ENCODE measurements around the gene LYPD5.
"Not testable (repeated sequence)": the region's sequence is repeated elsewhere in the genome, so short reads cannot be mapped to it uniquely, and the experiment has no call there.

LYPD5 gene, protein sequence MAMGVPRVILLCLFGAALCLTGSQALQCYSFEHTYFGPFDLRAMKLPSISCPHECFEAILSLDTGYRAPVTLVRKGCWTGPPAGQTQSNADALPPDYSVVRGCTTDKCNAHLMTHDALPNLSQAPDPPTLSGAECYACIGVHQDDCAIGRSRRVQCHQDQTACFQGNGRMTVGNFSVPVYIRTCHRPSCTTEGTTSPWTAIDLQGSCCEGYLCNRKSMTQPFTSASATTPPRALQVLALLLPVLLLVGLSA

DNA sequence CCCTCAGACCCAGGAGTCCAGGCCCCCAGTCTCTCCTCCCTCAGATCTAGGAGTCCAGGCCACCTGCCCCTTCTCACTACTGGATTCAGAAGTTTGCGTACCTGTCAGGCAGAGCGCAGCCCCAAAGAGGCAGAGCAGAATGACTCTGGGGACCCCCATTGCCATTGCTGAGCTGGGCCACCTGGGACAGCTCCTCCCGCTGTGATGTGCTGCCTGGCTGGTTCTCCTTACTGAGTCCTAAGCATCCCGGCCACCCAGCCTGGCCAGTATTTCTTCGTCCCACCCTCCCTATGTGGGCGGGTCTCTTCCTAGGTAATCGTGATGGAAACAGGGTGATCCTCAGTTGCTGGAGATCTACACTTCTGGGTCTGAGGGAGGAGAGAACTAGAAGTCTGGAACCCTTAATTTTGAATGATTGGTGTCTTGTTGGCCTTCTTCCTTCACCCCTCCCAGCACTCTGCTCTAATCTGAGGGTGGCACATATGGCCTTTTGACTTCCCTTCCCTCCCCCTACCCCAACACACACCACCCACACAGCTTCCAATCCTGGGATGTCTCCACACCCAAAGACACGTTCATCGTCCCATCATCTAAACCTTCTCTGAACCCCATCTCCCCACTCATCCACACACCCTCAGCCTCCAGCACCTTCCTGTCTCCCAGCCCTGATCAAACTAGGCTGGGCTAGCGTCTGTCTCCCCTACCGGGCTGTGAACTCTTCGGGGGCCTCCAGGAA is at the start of gene LYPD5:
Gene LYPD5, minus strand, starts transcription at position 232 of the 736 bp plus-strand sequence. Its CDS starts 67 bp downstream, at position 165.
- no peak for DNase-seq

DNA sequence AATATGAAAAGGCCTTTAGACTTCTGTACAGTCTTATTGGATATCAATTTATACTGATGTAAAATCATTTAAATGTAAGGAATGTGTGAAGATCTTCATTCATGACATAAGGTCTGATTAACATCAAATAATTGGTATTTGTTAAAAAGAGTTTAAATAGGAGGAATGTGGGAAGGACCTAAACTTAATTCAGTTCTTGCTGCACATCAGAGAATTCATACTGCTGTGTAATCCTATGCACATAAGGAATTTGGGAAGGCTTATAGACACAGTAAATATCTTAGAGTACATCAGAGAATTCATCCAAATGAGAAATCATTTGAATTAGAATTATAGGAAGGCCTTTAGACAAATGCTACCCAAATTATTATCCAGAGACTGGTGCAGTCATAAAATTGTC is 46.6 kb upstream of the LYPD5 start:
- no peak for DNase-seq

DNA sequence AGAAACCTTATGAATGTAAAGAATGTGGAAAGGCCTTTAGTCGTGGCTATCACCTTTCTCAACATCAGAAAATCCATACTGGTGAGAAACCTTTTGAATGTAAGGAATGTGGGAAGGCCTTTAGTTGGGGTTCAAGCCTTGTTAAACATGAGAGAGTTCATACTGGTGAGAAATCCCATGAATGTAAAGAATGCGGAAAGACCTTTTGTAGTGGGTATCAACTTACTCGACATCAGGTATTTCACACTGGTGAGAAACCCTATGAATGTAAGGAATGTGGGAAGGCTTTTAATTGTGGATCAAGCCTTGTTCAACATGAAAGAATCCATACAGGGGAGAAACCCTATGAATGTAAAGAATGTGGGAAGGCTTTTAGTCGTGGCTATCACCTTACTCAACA is 45.6 kb upstream of the LYPD5 start:
- DNase-seq: no peak

DNA sequence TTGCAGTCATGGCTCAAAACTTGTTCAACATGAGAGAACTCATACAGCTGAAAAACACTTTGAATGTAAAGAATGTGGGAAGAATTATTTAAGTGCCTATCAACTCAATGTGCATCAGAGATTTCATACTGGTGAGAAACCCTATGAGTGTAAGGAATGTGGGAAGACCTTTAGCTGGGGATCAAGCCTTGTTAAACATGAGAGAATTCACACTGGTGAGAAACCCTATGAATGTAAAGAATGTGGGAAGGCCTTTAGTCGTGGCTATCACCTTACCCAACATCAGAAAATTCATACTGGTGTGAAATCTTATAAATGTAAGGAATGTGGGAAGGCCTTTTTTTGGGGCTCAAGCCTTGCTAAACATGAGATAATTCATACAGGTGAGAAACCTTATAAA is 45.0 kb upstream of the LYPD5 start:
- DNase-seq: no peak

DNA sequence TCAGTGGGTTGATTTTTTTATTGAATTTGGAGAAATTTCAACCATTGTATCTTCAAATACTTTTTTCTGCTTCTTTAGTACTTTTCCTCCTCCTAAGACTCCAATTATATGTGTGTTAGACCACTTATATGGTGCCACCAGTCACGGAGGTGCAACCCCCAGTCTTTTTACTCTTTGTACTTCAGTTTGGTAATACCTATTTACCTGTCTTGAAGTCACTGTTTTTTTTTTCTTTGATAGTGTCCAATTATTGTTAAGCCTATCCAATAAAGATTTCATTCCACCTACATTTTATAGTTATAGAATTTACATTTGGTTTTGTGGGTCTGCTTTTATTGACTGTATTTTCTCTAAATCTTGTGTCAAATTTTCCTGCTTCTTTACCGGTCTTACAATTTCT is 39.8 kb upstream of the LYPD5 start:
- no peak for DNase-seq

DNA sequence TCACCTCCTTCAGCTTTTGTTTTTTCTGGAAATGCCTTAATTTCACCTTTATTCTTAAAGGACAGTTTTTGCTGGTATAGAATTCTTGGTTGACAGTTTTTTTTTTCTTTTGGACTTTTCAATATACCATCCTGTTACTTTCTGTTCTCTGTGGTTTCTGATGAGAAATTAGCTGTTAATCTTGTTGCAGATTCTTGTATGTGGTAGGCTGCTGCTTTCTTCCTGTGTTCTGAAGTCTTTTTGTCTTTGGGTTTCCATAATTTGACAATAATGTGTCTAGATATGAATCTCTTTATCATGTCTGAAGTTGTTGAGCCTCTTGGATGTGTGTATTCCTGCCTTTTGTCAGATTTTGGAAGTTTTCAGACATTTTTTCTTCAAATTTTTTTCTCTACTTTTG is 36.9 kb upstream of the LYPD5 start:
- no peak for DNase-seq

DNA sequence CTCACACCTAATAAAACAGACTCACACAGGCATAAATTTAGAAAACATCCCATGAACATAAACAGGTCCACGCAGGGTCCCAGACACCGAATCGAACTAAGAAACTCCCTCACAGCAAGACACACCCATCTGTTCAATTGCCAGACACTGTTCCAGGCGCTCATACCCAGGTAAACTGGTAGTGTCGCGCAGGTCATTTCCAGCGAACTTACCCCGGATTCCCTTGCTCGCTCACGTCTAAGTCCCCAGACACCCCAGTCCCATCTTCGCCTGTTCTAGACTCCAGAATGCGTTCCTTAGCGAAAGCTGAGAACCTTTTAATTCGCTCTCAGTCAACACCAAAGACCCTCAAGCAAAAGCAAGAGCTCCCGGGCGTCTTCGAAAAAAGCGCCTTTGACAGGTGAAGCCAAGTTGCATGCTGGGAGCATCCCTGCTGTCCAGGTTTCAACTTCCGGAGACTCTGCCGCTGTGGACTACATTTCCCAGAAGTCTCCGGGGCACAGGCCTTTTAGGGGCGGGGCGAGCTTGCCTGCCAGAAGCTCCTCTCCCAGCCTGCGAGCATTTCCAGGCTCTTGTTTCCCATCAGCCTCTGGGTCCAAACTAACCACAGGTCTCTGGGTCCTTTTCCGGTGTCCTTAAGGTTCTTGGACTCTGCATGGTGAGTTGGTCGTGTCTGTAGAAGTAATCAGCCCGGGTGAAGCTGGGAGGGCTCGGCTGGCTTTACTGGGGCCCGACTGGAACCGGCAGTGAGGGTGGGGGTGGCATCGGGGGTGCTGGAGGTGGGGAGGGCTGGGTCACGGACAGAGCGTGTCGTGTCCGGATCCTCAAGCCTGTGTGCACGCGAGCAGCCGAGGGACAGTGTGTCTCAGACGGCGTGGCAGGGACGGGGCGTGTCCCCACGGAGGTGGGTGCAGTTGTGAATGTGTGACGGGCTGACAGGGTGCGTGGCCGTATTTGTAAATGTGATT is 24.8 kb upstream of the LYPD5 start, which contains the start of gene ZNF283:
Gene ZNF283, plus strand, starts transcription at position 535 of the 968 bp plus-strand sequence. CDS start 6,184 bp downstream, outside the sequence.
- peak; percentile 90 for DNase-seq

DNA sequence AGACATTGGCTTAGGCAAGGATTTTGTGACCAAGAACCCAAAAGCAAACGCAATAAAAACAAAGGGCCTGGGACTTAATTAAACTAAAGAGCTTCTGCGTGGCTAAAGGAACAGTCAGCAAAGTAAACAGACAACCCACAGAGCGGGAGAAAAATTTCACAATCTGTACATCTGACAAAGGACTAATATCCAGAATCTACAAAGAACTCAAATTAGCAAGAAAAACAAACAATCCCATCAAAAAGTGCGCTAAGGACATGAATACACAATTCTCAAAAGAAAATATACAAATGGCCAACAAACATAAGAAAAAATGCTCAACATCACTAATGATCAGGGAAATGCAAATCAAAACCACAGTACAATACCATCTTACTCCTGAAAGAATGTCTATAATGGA is 22.3 kb upstream of the LYPD5 start:
- DNase-seq: not testable (repeated sequence)

DNA sequence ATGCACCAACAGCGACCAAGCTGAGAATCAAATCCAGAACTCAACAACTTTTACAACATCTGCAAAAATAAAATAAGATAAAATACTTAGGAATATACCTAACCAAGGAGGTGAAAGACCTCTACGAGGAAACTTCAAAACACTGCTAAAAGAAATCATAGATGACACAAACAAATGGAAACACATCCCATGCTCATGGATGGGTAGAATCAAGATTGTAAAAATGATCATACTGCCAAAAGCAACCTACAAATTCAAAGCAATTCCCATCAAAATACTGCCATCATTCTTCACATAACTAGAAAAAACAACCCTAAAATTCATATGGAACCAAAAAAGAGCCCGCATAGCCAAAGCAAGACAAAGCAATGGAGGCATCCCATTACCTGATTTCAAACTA is 21.6 kb upstream of the LYPD5 start:
- not testable (repeated sequence) for DNase-seq

DNA sequence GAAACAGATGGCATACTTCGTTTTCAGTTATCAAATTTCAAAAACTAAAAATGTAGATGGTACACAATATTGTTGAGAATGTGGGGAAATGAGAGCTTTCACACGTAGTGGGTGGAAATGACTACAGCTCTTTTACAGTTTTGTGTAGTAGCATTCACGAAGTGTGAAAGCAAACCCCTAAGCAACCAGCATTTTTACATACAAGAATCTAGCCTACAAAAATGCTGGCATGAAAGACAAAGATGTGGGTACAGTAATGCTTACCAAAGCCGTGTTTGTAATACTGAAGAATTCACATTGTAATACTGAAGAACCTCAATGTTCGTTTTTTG is 18.6 kb upstream of the LYPD5 start:
- DNase-seq: no peak

DNA sequence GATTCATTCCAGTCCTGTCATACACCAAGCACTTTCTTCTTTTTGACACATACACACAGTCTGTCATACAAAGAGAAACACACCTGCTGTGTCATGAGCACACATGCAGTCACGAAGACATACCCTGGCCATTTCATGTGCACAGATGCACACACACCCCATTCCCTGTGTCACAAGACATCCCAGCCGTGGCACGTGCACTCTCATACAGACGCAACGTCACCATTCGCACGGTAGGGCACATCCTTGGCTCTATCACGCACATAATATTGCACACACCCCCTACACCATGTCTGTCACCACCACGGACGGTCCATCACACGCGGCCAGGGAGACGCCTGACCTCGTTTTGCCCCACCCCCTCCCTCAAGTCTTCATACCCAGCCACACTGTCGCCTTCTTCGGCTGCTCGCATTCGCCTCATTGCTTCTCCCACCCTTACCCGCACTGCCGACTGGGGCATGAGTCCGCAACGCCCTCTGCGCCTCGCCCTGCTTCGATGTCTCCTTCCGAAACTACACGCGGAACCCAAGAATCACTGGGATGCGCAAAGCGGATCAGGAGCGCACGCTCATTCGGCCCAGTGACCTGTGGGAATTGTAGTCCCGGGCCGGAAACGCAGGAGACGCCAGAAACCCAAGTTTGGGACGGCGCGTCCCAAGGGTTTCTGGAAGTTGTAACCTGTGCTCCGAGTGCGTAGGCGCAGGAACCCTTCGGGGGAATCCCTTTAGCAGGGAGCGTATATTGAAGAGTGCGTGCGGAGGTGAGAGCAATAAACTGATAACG is 18.0 kb upstream of the LYPD5 start:
- DNase-seq: no peak

DNA sequence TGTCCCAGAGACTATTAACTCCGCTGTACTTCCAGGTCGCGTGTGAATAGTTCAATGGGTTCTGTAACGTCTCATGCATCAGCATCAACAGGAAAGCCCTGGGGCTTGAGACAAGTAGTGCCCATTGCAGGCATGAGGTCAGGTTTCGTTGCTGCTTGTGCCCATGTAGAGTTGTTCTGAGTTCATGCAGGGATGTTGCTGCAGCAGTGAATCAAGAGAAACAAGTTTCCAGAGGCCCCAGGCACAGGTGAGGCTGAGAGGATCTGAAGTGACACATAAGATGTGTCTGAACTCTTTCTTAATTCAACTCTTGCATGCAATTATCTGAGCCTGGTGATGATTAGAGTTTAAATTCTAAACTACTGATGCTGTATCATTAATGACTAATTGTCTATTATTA is 16.3 kb upstream of the LYPD5 start:
- no peak for DNase-seq

DNA sequence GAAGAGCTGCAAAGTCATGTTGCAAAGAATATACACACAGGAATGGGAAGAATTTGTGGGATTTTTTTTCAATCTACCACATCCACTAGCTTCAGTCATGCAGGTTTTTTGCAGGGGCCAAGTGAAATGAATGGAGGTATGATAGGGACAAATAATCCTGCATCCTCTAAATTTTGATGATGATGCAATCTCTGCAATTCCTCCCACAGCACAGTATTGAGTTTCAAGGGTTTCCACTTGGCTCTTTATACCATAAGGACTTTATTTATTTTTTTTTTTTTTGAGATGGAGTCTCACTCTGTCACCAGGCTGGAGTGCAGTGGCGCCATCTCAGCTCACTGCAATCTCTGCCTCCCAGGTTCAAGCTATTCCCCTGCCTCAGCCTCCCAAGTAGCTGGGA is 15.2 kb upstream of the LYPD5 start:
- DNase-seq: not testable (repeated sequence)

DNA sequence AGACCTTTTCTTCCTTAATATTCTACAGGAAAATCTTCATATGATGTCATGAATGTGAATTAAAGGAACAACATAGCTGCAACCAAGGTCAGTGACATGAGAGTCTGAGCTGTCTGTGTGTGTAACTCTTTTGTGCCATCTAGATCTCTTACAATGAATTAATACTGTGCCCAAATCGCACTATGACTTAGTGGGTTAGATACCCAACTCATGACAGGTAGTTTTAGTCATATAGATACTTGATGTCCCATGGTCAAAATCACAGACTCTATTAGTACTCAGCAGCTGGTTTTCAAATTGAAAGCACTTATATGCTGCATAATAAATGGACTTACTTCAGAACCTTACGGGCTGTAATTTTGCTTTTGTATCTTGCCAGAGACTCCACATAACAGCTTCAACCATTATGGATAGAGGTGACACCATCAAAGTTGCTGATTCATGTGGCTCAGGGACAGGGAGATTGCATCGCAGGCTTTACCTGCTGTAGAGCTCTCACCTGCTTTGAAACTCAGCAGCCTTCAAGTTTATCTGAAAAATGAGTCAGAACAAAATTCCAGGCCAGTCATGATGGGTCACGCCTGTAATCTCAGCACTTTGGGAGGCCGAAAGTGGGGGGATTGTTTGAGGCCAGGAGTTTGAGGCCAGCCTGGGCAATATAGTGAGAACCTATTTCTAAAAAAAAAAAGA is 12.6 kb upstream of the LYPD5 start:
- DNase-seq: no peak

DNA sequence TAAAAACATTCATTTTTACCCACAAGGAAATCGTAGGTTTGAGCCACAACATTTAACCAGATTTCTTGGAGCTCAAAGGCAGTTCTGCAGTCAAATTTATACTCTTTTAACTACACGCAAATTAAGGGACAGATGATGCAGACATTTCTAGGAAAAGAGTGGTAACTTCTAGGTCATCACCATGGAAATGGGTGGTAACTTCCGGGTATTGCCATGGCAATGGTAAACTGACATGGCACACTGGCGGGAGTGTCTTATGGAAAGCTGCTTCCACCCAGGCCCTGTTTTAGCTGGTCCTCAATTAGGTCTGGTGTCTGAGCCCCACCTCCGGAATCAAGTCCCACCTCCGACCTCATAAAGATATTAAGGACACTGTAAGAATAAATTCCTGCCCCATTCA is 10.4 kb upstream of the LYPD5 start:
- DNase-seq: no peak

DNA sequence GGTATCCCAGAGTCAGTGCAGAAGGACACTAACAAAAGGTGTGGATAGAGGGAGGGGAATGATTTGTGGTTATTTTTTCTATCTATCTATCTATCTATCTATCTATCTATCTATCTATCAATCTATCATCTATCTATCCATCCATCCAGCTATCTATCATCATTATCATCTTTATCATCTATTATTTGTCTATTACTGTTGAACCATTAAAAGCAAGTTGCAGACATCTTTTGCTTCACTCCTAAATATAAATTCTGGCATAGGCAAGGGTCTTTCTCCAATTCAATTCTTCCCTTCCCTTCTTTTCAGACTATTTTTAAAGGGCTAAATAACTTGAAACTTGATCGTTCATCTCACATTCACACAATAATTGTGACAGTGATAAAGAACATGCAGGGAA is 10.0 kb upstream of the LYPD5 start:
- DNase-seq: no peak

DNA sequence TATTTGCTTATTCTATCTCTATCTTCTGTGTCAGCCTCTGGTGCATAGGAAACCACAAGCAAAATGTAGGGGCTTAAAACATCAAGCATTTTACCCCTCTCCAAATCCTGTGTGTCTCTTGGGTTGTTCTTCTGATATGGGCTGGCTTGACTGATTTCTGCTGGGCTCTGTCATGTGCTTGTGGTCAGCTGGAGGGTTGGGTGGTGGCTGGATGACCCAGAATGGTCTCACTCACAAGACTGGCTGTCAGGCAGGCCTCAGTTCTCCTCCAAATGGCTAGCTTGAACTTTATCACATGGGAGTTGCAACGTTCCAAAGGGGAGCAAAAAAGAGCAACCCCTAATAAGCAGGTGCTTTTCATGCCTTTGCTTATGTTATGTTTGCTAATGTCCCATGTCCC is 9.6 kb upstream of the LYPD5 start:
- DNase-seq: no peak

DNA sequence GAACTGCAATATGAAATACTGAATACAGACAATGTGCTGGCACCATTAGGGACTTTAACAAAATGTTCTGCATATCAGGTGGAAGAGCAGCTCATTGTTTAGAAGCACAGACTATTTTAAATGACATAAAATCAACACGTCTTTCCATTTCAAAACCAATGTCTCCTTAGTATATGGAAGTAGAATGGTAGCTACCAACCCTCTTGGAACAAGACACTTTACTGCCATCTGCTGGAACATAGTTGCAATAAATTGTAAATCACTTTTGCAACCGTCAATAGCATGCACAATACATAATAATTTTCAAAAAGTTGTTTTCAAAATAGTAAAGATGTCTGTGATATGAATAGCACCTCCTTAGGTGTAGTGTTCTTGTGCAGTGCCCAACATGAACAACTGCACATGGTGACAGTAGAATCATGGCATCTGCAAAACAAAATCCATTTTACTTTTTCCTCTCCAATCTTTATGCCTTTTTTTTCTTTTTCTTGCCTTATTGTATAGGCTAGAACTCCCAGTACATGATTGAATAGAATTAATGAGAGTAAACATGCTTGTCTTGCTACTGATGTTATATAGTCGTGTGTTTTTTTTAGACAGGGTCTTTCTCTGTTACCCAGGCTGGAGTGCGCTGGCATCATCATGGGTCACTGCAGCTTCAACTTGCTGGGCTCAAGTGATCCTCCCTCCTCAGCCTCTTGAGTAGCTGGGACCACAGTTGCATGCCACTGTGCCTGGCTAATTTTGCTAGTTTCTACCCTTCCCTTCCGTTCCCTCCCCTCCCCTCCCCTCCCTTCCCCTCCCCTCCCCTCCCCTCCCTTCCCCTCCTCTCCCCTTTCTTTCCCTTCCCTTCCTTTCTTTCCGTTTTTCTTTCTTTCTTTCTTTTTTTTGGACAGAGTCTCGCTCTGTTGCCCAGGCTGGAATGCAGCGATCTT is 7.8 kb upstream of the LYPD5 start:
- peak; percentile 21 for DNase-seq

DNA sequence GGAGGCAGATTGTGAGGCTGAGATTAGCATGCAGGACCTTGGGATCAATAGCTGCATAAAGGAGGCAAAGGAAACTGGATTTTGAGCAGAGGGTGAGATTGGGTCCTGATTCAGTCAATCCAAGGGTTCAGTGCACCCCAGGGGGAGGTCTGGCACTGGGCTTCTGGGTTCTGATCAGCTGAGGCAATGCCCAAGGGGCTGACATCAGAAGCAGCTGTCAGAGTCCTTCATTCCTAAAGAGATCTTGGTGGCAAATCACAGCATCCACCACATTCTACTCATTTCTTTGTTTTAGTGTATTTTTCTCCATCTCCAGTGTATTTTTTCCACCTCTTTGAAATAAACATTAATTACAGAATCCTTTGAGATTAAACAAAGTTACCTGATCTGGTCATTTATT is 5.4 kb upstream of the LYPD5 start:
- no peak for DNase-seq

DNA sequence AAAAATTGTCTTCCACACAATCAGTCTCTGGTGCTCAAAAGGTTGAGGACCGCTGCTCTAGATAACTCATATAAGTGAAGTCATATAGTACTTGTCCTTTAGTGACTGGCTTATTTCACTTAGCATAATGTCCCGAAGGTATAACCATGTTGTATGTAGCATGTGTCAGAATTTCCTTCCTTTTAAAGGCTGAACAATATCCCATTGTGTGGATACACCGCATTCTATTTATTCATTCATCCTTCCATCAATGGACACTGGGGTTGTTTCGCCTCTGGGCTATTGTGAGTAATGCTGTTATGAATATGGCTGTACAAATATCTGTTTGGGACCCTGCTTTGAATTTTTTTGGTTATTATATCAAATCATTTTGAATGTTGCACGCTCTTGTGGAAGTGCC is 4.6 kb upstream of the LYPD5 start:
- no peak for DNase-seq

DNA sequence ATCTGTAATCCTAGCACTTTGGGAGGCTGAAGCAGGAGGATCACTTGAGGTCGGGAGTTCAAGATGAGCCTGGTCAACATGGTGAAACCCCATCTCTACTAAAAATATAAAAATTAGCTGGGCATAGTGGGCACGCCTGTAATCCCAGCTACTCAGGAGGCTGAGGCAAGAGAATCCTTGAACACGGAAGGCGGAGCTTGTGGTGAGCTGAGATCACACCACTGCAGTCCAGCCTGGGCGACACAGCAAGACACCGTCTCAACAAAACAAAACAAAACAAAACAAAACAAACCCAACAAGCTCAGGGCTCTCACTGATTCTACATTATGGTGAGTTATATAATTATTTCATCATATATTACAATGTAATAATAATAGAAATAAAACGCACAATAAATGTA is 4.2 kb upstream of the LYPD5 start:
- DNase-seq: not testable (repeated sequence)
